ENCODE results near the gene MORC3.

- TF ChIP-seq POLR2A (IDR thresholded peaks at IDR 0.05; ENCODE audit: extremely low read depth, insufficient read length) (no peak), CTCF (IDR thresholded peaks at IDR 0.05; ENCODE audit: low read depth, low read length) (no peak), MYC (IDR thresholded peaks at IDR 0.05; ENCODE audit: low read depth, low read length) (no peak), MAX (IDR thresholded peaks at IDR 0.05; ENCODE audit: low read depth, low read length) (no peak)
These were observed 31.2 kb upstream of the MORC3 start for GRCh38 chr21:36288651-36289243.
